K562 (cell line): ENCODE data around the gene HMGCL. TPM values are rescaled to one million over a fixed set of nuclear protein-coding genes. Genes with fewer than 3 reads are reported as not detected.
A peak's percentile ranks its signal among the peaks of the same experiment; 100 is the strongest.

ENCODE experiments used
- ATF3 ChIP-seq, 2 experiments: fragments of 450-650 bp in 1 of 2; sonication (generic) in 1 of 2; formaldehyde crosslinking in 1 of 2; IDR thresholded peaks in 1 of 2; conservative IDR thresholded peaks in 1 of 2; 2 replicates each; pipeline versions ENCODE4 v1.6.1 to v1.8.1; 2016 to 2023; ENCODE audit warnings: mild to moderate bottlenecking in 2 of 2, moderate library complexity in 2 of 2, inconsistent platforms in 1 of 2, missing genetic modification reagents in 1 of 2
- BCL6 ChIP-seq: fragments of 250-450 bp; sonication (Bioruptor Pico); IDR thresholded peaks from 2 replicates; pipeline ENCODE4 v1.4.0; 2020
- C11orf30 ChIP-seq: fragments of 450-650 bp; IDR thresholded peaks from 2 replicates; pipeline ENCODE4 v1.6.1; 2016; ENCODE audit warnings: low read depth, mild to moderate bottlenecking
- FOXA1 ChIP-seq: fragments of 450-650 bp; IDR thresholded peaks from 2 replicates; pipeline ENCODE4 v1.6.1; 2016; ENCODE audit warnings: mild to moderate bottlenecking, borderline replicate concordance
- HDAC1 ChIP-seq, 2 experiments: fragments of 450-650 bp; IDR thresholded peaks; 2 replicates each; pipeline ENCODE4 v1.6.1; 2016 to 2017; ENCODE audit warnings: inconsistent platforms in 1 of 2, mild to moderate bottlenecking in 1 of 2, moderate library complexity in 1 of 2
- KLF13 ChIP-seq: fragments of 450-650 bp; IDR thresholded peaks from 2 replicates; pipeline ENCODE4 v1.6.1; 2016; ENCODE audit warnings: missing genetic modification characterization, low read depth, mild to moderate bottlenecking, missing compliant biosample characterization, moderate library complexity, borderline replicate concordance
- OTX1 ChIP-seq: fragments of 450-650 bp; formaldehyde crosslinking; IDR thresholded peaks from 2 replicates; pipeline ENCODE4 v1.4.0; 2022; ENCODE audit warnings: mild to moderate bottlenecking
- PBX2 ChIP-seq, 2 experiments: IDR thresholded peaks in 1 of 2; conservative IDR thresholded peaks in 1 of 2; 2 replicates each; pipeline ENCODE4 v1.6.1; 2016; ENCODE audit warnings: low read depth in 2 of 2, mild to moderate bottlenecking in 1 of 2, missing compliant biosample characterization in 1 of 2, missing genetic modification characterization in 1 of 2, moderate library complexity in 1 of 2
- PHF20 ChIP-seq: fragments of 450-650 bp; IDR thresholded peaks from 2 replicates; pipeline ENCODE4 v1.6.1; 2018; ENCODE audit not compliant: partially characterized antibody
- PHF8 ChIP-seq: fragments of 200-600 bp; sonication (generic); IDR thresholded peaks from 2 replicates; pipeline ENCODE4 v1.6.1; 2012; ENCODE audit warnings: mixed run types, mild to moderate bottlenecking, inconsistent platforms, low read length, moderate library complexity, borderline replicate concordance
- POLR2AphosphoS5 ChIP-seq: IDR thresholded peaks from 2 replicates; pipeline ENCODE4 v1.6.1; 2011; ENCODE audit warnings: mild to moderate bottlenecking, low read depth, low read length, moderate library complexity; ENCODE audit not compliant: control insufficient read depth, insufficient read depth
- POLR3G ChIP-seq: IDR thresholded peaks from 2 replicates; pipeline ENCODE4 v1.6.1; 2011; ENCODE audit not compliant: insufficient read length, insufficient replicate concordance; ENCODE audit errors: extremely low read depth
- POU5F1 ChIP-seq: fragments of 150-350 bp; IDR thresholded peaks from 2 replicates; pipeline ENCODE4 v1.6.1; 2014; ENCODE audit warnings: borderline replicate concordance, low read length, low read depth, mild to moderate bottlenecking; ENCODE audit not compliant: partially characterized antibody
- SAFB ChIP-seq: fragments of 200-400 bp; formaldehyde crosslinking; IDR thresholded peaks from 2 replicates; pipeline ENCODE4 v1.6.1; 2017; ENCODE audit warnings: low read depth, low read length, borderline replicate concordance
- SETDB1 ChIP-seq: IDR thresholded peaks from one replicate; pipeline ENCODE4 v1.6.1; 2012; ENCODE audit warnings: low read length, control low read depth, inconsistent platforms
- TAF7 ChIP-seq: fragments of 450-650 bp; IDR thresholded peaks from 2 replicates; pipeline ENCODE4 v1.6.1; 2016; ENCODE audit warnings: missing genetic modification characterization, missing compliant biosample characterization
- TCF7 ChIP-seq: sonication (generic); IDR thresholded peaks from 2 replicates; pipeline ENCODE4 v1.6.1; 2016; ENCODE audit warnings: antibody characterized with exemption, borderline replicate concordance
- ZKSCAN8 ChIP-seq: fragments of 200-800 bp; sonication (Bioruptor generic); IDR thresholded peaks from 2 replicates; pipeline ENCODE4 v1.6.1; 2016; ENCODE audit warnings: missing genetic modification characterization, missing compliant biosample characterization
- ZNF253 ChIP-seq: fragments of 250-450 bp; sonication (Bioruptor Pico); conservative IDR thresholded peaks from 2 replicates; pipeline ENCODE4 v1.6.1; 2021; ENCODE audit warnings: mild to moderate bottlenecking
- ZNF282 ChIP-seq: sonication (generic); formaldehyde crosslinking; IDR thresholded peaks from 2 replicates; pipeline ENCODE4 v1.8.1; 2023; ENCODE audit warnings: missing genetic modification reagents
- ZNF384 ChIP-seq: IDR thresholded peaks from 2 replicates; pipeline ENCODE4 v1.6.1; 2012; ENCODE audit warnings: low read depth, low read length, improper control_type of control experiment
- ZNF583 ChIP-seq: fragments of 250-450 bp; sonication (Bioruptor Pico); IDR thresholded peaks from 2 replicates; pipeline ENCODE4 v1.4.0; 2020
- ZNF586 ChIP-seq: fragments of 450-650 bp; formaldehyde crosslinking; conservative IDR thresholded peaks from 2 replicates; pipeline ENCODE4 v1.4.0; 2020; ENCODE audit warnings: mild to moderate bottlenecking, moderate library complexity
- ZNF830 ChIP-seq: fragments of 250-450 bp; sonication (Bioruptor Pico); IDR thresholded peaks from 2 replicates; pipeline ENCODE4 v1.5.0; 2021; ENCODE audit warnings: mild to moderate bottlenecking
- polyA plus RNA-seq, 8 experiments: library from polyadenylated mRNA; depleted of rRNA in 4 of 8; stranded (reverse) in 5 of 8; unstranded in 3 of 8; fragments of >200 nt; fragmentation: Nextera tagmentation in 2 of 8; fragmentation: Illumina TruSeq in 1 of 8; extraction: Ambion mirVana in 2 of 8; extraction: Trizol in 1 of 8; gene quantifications; 2 replicates each; pipeline versions ENCODE4 v1.2.1 to v1.2.3, GENCODE V29; 2011 to 2014; ENCODE audit warnings: inconsistent platforms in 1 of 8, missing spikeins in 1 of 8
- total RNA-seq, 7 experiments: library from RNA; depleted of rRNA in 6 of 7; stranded (reverse); fragments of >200 nt in 6 of 7; fragmentation: Illumina TruSeq in 2 of 7; extraction: Trizol in 2 of 7; gene quantifications; 2 replicates each; pipeline versions ENCODE4 v1.2.1 to v1.2.3, GENCODE V29; 2011 to 2021; ENCODE audit warnings: low replicate concordance in 1 of 7

Gene HMGCL
- total and polyA plus RNA-seq, 9 of the 15 experiments (the other 6 are each of a cell fraction or from before 2014, with no cell fraction given), result 18.0 to 82.2 (median 24.2) TPM

- TF ChIP-seq PBX2 (CRISPR knock-in tag; IDR thresholded peaks at IDR 0.05; ENCODE audit: low read depth) (peak; percentile 50), PBX2 (tag; conservative IDR thresholded peaks at IDR 0.05; ENCODE audit: low read depth) (no peak), ATF3 (IDR thresholded peaks at IDR 0.05) (peak; percentile 5; the same call in 1 of the 2 replicates), ATF3 (CRISPR knock-in tag; conservative IDR thresholded peaks at IDR 0.05) (0 out of 2 replicates have a peak, but pooled peaks have one; percentile 38), PHF20 (peak; percentile 71), OTX1 (CRISPR knock-in tag) (no peak), SAFB (peak; percentile 91; the same call in 1 of the 2 replicates), HDAC1 (IDR thresholded peaks at IDR 0.05) (peak in 1 of 2 experiments; percentile 86; a peak in 2 of 4 replicates), BCL6 (CRISPR knock-in tag) (no peak), C11orf30 (peak; percentile 46), POLR2AphosphoS5 (peak; percentile 64), ZNF830 (CRISPR knock-in tag) (peak; percentile 70), ZKSCAN8 (CRISPR knock-in tag) (no peak), ZNF253 (CRISPR knock-in tag) (peak; percentile 57; the same call in 1 of the 2 replicates), PHF8 (peak; percentile 76), TAF7 (tag) (no peak), ZNF384 (no peak), POU5F1 (peak; percentile 98), KLF13 (tag) (peak; percentile 86; the same call in 1 of the 2 replicates), ZNF586 (CRISPR knock-in tag) (0 out of 2 replicates have a peak, but pooled peaks have one; percentile 30), TCF7 (peak; percentile 68; the same call in 1 of the 2 replicates), POLR3G (no peak), ZNF282 (CRISPR knock-in tag) (no peak), FOXA1 (no peak), SETDB1 (no peak), ZNF583 (CRISPR knock-in tag) (no peak)
Measured at GRCh38 chr1:23800400-23801337, 24.6 kb downstream of the HMGCL start, which contains the start of gene GALE (continued).
